Kidney capillary endothelial cell (primary cell): Measurements from ENCODE around the gene PDE1A.
"Not testable (repeated sequence)": the region's sequence is repeated elsewhere in the genome, so short reads cannot be mapped to it uniquely, and the experiment has no call there.

Source experiments
- DNase-seq: peaks from one replicate; pipeline ENCODE4 v3.0.0-alpha.2; 2018; ENCODE audit warnings: low spot score

The PDE1A gene

DNA sequence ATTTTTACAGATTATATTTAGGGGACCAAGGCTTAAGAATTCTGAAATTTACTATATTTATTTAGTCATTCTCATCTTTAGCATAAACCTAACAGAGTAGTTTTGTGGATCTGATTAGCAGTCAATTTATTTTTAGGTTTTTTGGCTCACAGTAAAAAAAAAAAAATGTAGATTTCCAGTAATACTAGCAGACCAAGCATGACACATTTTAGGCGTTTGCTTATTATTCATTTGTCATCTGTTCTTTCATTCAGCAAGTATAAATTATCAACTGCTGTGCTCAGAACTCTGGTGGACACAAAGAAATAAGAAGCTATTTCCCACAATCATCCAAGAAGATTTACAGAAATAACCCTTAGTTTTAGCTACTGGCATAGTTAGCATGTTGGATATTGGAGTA is 20.6 kb downstream of the PDE1A start:
- DNase-seq, result no peak

DNA sequence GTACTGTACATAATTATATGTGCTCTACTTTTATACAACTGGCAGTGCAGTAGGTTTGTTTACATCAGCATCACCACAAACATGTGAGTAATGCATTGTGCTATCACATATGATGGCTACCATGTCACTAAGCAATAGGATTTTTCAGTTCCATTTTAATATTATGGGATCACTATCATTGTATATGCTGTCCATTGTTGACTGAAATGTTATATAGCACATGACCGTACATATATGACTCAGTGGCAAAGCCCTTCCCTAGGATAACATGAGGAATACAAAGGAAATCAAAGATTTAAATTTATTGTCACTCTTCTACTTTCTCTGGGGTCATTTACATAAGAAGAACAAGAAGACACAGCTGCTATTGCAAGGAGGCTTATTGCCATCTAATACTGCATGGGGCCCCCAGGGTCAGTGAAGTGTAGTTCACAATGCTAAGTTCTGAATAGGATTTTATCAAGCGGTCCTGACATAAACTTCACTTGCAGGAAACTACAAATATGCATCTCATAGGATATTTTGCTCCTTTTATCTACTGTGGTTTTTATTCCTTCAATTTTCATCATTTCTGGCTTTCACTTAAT is 21.8 kb downstream of the PDE1A start:
- no peak for DNase-seq

DNA sequence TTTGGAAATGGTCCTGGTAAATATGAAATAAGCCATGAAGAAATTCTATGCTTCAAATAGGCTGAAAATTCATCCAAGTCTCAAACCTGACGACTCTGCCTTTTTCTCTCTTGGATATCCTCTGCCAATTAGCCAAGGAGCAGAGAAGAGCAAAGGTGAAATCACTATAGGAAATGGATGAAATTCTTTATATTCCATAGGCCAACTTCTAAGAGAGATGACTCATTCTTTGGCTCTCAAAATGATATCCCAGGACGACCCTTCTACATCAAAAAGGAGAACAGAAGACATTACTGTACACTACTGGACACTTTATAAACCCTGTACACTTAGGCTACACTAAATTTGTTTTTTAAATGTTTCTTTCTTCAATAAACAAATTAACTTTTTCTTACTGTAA is 22.7 kb downstream of the PDE1A start:
- DNase-seq, result no peak

DNA sequence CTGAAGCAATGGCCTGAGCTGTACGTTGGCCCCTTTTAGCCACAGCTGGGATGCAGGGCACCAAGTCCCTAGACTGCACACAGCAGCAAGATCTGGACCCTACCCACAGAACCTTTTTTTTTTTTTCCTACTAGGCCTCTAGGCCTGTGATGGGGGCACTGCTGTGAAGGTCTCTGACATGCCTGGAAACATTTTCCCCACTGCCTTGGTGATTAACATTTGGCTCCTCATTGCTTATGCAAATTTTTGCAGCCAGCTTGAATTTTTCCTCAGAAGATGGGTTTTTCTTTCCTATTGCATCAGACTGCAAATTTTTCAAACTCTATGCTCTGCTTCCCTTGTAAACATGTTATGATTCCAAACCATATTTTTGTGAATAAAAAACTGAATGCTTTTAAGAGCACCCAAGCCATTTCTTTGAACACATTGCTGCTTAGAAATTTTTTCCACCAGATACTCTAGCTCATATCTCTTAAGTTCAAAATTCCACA is 33.5 kb downstream of the PDE1A start:
- no peak for DNase-seq

DNA sequence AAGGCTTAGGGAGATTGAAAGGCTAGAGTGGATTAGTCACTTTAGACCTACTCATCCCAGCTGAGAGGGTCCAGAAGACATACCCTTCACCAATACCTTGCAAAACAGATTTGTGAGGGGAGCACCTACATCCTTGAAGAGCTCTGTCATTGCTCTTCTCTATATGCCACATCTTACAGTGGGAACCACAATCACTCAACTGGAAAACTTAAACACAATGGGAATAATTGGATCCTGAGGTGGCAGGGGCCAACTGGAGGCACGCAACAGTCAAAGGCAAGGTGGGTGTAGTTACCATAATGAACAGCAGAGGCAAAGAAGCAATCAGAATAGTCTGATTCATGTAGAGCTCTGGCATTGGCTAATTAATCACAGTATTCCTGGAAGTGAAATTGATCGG is 35.4 kb downstream of the PDE1A start:
- no peak for DNase-seq

DNA sequence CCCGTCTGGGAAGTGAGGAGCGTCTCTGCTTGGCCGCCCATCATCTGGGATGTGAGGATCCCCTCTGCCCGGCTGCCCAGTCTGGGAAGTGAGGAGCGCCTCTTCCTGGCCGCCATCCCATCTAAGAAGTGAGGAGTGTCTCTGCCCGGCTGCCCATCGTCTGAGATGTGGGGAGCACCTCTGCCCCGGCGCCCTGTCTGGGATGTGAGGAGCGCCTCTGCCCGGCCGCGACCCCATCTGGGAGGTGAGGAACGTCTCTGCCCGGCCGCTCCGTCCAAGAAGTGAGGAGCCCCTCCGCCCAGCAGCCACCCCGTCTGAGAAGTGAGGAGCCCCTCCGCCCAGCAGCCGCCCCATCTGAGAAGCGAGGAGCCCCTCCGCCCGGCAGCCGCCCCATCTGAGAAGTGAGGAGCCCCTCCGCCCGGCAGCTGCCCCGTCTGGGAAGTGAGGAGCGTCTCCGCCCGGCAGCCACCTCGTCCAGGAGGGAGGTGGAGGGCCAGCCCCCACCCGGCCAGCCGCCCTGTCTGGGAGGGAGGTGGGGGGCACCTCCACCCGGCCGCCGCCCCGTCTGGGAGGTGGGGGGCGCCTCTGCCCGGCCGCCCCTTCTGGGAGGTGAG is 40.5 kb downstream of the PDE1A start:
- DNase-seq, result not testable (repeated sequence)

DNA sequence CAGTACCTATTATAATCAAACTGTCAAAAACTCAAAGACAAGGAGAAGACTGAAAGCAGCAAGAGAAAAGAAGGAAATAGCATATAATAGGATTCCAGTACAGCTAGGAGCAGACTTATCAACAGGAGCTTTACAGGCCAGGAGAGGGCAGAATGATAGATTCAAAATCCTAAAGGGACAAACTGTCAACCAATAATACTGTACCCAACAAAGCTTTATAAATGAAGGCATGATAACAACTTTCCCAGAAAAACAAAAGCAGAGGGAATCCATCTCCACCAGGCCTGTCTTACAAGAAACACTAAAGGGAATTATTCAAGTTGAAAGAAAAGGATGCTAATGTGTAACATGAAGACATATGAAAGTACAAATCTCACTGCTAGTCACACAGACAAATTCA is 42.0 kb downstream of the PDE1A start:
- DNase-seq, result no peak

DNA sequence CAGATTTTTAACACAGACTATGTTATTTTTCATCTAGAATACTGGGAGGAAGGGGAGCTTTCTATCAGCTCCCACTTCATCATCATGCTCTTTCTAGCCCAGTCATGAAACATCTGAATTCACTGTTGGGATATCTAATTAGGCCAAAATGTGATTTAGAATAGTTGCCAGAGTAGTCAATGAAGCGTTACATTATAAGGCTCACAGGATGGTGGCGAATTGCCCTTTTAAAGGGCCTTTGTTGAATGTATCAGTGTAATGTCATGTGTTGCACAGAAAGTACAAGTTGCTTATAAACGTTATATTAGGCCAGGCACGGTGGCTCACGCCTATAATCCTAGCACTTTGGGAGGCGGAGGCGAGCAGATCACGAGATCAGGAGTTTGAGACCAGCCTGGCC is 45.6 kb downstream of the PDE1A start:
- no peak for DNase-seq

DNA sequence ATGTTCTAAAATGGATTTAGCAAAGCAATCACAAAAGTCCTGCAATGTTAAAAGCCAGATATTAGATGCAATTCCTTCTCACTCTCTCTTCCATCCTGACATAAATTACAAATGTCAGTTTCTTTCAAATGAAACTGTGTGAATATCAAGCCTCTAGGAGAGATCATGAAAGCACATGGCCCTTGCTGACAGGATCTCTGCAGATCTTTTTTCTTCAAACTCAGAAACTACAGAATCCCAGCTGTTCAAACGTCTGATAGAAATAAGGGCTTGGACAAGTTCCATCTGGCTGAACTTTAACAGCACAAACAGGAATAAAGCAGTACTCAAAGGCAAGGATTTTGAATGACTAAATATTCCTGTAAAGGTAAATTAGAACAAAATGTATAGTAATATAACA is 47.6 kb downstream of the PDE1A start:
- DNase-seq, result no peak

DNA sequence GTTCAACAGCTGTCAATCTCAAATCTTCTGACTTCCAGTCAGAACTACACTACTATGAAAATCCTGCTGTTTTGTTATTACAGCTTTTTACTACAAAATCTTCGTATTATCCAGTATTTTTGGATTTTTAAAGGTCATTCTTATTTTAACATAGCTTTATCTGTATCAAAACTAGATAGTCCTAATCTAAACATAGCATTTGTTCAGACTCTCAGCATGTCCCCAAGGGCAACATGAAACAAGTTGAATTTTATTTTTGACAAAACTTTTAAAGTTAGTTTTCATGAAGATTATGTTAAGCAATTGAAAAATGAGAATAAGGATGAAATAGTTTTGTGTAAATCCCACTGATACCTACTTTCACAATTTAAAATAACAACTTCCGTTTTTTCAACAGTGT is 48.1 kb downstream of the PDE1A start:
- DNase-seq, result no peak

DNA sequence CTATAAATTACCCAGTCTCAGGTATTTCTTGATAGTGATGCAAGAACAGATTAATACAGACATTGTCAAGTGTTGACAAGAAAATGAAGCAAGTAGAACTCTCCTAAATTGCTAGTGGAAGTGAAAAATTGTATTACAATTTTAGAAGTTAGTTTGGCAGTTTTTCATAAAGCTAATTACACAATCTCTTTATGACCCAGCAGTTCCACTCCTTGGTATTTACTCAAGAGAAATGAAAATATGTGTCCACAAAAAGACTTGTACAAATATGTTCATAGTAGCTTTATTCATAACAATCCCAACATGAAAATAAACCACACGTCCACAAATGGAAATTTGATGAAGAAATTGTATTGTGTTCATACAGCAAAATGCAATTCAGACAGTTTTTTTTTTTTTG is 49.4 kb downstream of the PDE1A start:
- no peak for DNase-seq

DNA sequence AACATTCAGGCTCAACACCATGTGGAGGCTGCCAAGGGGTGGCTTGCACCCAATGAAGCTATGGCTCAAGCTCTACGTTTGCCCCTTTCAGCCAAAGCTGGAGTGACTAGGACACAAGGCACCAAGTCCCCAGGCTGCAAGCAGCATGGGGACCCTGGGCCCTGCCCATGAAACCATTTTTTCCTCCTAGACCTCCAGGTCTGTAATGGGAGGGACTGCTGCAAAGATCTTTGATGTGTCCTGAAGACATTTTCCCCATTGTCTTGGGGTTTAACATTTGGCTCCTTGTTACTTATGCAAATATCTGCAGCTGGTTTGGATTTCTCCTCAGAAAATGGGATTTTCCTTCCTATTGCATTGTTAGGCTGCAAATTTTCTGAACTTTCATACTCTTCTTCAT is 51.0 kb downstream of the PDE1A start:
- no peak for DNase-seq

DNA sequence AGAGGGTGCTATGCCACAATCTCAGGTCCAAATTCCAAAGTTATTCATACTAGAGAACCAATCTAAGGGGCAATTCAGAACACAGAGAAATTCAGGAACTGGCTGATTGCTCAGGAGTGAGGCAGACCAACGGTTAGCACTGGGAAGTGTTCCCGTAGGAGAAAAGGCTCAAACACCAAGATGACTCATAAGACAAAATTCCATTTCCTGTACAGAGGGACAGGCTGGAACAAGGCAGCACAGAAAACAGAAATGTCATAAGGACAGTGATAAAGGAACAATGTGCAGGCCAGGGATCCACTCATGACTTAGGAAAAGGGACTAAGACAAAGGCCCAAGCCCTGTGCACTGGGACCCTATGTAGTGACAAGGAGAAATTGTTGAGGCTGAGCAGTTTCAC is 54.2 kb downstream of the PDE1A start:
- DNase-seq, result peak; percentile 86

DNA sequence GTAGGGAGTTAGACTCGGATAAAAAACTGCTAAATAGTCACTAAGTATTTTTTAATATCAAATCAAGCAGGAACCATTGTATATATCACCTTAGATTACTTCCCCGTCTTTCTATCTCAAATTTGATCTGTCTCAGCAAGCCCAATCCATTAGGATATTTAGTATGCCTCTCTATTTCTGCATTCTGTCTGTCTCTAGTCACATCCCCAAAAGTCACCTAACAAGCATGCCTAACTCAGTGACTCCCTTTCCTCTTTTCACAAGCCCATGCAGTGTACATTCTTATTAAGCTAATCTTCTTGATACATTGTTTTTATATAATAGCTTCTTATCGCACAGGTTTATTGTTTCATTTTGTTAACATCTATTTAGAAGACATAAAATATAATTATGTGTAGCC is 57.8 kb downstream of the PDE1A start:
- DNase-seq, result no peak

DNA sequence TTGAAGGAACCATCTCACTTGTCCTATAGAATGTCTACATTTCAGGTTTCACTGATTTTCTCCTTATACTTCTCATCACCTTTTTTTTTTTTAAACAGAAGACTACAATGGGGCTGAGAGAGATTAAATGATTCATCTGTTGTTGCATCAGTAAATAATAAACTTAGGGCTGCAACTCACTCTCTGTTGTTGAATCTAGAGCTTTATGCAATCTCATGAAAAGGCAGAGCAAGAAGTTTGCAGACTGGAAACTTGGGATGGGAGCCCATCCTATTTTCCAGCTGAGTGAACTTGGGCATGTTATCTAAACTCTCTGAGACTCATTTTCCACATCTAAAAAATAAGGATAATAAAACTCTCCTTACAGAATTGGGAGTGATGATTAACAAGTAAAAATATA is 58.4 kb downstream of the PDE1A start:
- no peak for DNase-seq

DNA sequence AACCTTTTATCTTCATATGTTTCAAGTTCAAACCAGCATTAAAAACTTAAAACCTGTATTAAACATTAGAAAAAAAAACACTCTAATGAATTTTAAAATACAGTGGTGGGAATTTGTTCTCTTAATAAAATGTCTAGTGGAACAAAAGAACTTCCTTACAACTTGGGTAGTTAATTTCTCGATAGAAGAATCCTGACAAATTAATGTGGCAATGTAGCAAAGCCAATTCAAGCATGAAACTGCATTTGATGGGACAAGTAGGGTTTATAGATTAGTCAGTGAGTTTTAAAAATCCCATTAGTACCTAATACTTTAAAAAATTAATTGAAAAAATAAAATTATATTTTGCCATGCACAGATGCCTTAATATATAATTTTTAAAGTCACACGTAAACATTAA is 59.4 kb downstream of the PDE1A start:
- no peak for DNase-seq

DNA sequence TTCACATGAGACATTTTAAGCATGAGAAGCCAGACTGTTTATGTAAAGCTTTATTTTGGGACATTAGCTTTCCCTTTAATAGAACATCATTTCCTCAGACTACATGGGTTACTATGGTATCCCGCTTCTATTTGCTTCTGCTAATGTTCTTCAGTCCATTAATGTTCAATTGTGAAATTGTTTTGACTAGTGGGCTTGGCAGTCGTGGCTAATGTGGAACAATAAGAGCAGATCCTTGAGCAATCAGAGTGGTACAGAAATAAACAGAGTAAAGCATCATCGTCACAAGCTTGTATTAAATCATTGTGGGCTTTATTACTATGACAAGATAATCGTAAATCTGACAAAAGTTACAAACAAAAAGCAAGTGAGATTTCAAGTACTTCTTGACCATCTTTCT is 60.2 kb downstream of the PDE1A start:
- DNase-seq, result no peak

DNA sequence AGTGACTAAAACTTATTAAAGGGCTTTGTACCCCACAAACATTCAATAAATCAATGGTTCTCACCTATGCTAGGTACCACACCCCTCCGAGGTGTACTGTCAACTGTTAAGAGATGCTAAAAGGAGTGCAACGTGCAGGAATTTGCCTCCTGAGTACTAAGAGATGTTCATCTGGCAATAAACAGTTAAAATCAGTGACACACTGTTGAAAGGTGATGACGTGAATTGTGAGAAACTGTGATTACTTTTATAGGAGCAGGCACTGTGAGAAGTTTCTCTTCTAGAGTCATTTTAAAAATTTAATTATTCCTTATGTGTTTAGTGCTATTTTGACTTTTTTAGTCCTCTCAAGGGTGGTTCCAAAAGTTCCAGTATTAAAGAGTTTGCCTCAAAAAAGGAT is 61.0 kb downstream of the PDE1A start:
- no peak for DNase-seq

DNA sequence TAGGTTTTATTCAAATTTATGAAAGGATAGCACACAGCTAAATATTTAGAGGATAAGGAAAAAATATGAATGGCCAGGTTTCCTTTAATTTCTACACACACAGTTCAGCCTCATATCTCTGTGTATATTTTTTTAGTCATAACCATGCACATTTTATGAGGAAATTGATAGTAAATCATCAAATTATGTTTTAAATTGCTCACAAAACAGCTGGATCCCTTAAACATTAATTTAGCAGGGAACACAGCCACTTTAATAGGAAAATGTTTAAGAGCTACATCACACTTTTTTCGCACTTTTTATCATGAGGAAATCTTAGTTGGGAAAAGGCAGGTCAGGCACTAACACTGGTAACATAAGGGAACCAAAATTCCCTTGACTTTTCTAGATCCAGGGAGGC is 65.4 kb downstream of the PDE1A start:
- DNase-seq, result no peak

DNA sequence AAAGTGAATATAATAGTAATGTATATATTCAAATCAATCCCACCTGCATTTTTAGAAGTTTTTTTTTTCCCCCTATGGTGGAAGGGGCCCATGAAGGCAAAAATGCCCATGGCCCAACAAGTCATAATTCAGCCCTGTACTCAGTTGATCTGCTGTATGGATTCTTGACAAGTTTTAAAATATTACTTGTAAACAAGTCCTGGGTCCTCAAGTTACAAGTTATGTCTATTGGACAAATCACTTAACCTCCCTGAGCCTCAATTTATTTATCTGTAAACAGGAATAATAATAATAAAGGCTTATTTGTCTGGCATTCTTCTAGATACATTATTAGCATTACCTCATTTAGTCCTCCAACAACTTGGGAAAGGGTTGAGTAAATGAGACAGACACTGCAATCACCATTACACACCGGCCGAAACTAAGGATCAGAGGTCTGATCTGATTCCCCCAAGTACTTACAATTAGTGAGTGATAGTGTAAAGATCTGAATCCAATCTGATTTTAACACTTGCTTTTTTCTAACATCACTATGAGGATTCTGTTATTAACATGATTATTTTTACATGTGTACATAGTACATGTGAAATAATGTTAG is 66.1 kb downstream of the PDE1A start:
- DNase-seq, result no peak

DNA sequence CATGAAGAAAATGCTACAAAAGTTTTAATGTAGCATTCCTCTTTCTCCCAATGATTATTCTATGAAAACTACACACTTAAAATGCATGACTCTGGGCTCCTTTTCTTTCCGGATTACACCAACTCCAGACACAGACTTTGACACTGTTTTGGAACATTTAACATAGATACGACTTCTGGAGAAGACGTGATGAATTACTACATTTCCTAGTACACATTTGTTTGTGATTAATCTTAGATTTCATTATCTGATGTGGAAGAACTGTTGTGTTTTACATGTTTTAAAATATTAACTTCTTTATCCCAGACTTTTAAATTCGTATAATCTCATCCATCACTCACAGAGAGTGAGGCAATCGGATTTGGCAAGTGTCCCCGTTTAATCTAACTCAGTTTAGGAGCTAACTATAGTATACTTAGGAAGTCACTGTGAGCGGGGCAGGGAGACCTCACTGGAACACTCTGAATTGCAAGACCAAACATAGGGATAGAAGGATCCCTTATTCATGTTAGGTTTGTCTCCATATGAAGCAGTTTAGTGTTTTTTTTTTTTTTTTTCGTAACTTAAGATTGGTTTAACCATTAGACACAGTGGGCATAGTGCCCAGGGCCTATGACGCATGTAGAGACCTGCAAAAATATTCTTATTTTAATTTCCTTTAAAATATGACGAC is 66.7 kb downstream of the PDE1A start:
- no peak for DNase-seq

DNA sequence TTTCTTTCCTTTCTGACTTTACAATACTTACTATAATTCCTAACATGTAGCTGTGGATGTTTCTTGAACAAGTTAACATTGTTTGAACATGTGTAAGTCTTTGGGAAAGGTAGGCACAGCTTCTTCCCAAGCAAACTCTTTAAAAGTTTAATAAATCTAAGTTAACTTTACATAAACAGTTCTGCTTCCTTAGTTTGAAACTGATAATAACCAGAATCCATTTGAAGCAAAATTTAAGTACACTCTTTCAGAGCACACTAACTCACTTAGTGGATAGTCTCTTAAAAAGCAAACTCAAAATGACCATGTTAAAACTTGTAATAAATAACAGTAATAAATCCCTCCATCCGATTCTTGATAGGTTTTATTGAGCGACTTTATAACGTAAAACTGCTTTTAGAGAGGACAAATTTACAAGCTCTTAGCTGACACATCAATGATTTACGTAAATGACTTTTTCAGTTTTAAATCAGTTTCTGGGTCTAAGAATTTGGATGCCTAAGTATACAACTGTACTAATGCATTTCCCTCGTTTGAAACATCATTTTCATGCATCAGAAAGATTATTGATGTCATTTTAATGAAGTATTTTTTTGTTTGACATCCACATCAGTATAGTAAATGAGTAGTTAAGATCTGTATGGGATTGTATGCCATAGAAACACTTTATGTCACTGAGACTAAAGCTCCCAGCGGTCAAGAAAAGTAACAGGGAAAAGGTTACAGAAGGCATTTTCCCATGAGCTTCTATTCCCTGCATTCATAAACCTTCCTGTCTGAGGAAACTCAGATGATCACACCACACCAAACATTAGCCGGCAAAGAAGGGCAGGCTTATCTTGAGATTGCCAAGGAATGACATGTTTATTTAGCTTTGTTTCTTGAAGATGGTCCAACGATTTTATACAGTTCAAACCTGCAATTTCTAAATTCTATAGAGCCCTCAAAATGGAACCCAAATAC is 67.5 kb downstream of the PDE1A start:
- DNase-seq, result no peak
